Chondrocyte (in vitro differentiated cells): Measurements from ENCODE around the gene PLA2G3. TPM values are rescaled to one million over a fixed set of nuclear protein-coding genes. Genes with fewer than 3 reads are reported as not detected.

Experiments used
- DNase-seq: peaks from one replicate; pipeline ENCODE4 v3.0.0; 2021; ENCODE audit warnings: mixed read lengths, low spot score
- H3K27ac Mint-ChIP-seq: one replicate; pipeline ENCODE4 v1.8.0; 2021; ENCODE audit warnings: mild to moderate bottlenecking, moderate library complexity, mixed read lengths; ENCODE audit not compliant: unreplicated experiment
- H3K27me3 Mint-ChIP-seq: 2 replicates; pipeline ENCODE4 v1.8.0; 2021; ENCODE audit warnings: low read depth, mixed read lengths
- H3K36me3 Mint-ChIP-seq: 2 replicates; pipeline ENCODE4 v1.8.0; 2021; ENCODE audit warnings: low read depth, mixed read lengths
- H3K4me1 Mint-ChIP-seq: 2 replicates; pipeline ENCODE4 v1.8.0; 2021; ENCODE audit warnings: low read depth, mild to moderate bottlenecking, mixed read lengths
- H3K4me3 Mint-ChIP-seq: one replicate; pipeline ENCODE4 v1.8.0; 2021; ENCODE audit warnings: mild to moderate bottlenecking, moderate library complexity, mixed read lengths; ENCODE audit not compliant: unreplicated experiment
- H3K9me3 Mint-ChIP-seq: 2 replicates; pipeline ENCODE4 v1.8.0; 2021; ENCODE audit warnings: low read depth, mixed read lengths
- total RNA-seq: library from RNA; stranded (reverse); gene quantifications from 3 replicates; pipeline ENCODE4 v1.2.1, GENCODE V29; 2021
- TF ChIP-seq, protein P1 (sequence below): fragments of 200-600 bp; sonication (generic); IDR thresholded peaks from 2 replicates; pipeline ENCODE4 v1.5.0; 2021; ENCODE audit warnings: antibody characterized with exemption, mild to moderate bottlenecking, moderate library complexity

The PLA2G3 gene
- total RNA-seq, 1 donor from 2014 or later: 0.07 TPM

DNA sequence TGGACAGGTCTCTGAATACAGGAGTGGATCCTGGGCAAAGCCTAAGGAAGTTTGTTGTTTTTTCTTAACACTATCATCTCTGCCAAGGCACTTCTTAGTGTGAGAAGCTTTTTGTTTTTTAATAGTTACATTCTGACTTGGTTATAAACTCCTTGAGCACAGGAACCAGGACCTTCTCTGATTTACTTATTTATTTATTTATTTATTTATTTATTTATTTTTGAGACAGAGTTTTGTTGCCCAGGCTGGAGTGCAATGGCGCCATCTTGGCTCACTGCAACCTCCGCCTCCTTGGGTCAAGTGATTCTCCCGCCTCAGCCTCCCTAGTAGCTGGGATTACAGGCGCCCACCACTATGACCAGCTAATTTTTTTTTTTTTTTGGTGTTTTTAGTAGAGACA, 30.7 kb upstream of the PLA2G3 start:
- DNase-seq: no peak

DNA sequence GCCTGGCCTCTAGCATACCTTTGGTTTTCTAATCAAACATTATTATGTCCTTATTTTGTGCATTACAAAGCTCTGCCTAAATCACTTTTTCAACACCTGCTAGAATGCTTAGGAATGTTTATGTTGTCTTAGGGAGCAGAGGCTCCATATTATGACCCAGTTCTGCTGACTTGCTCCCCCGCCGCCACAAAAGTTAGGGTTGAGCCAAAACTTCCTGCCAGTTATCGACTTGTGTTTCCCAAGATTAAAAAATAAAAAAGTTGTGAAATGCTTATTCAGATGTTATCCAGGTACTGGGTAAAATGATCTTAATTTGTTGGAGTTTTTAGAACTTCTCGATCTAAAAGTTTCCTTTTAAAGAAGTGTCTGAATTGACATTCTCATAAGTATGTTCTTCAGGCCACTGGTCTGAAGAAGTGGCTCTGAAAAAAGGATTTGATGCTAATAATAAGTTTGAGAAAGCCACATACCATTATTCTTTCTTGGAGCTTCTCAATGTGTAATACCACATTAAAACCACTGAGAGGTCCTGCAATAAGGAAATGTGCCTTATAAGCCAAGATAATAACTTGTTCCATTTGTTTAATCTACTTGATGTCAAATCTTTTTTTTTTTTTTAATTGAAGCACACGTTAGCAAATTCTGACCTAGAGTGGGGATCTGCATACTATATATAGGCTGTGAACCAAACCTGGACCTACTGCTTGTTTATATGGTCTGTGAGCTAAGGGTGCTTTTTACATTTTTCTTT, 21.9 kb upstream of the PLA2G3 start:
- Mint-ChIP-seq H3K36me3 (peaks cover 8% of the 10 kb centered on the region), H3K4me1 (peaks cover 33% of the 10 kb centered on the region), H3K27me3 (no peaks in the 10 kb centered on the region), H3K4me3 (peak overlapping the region; percentile 30), H3K27ac (peak overlapping the region; percentile 61), H3K9me3 (no peaks in the 10 kb centered on the region)
- TF ChIP-seq, protein P1, sequence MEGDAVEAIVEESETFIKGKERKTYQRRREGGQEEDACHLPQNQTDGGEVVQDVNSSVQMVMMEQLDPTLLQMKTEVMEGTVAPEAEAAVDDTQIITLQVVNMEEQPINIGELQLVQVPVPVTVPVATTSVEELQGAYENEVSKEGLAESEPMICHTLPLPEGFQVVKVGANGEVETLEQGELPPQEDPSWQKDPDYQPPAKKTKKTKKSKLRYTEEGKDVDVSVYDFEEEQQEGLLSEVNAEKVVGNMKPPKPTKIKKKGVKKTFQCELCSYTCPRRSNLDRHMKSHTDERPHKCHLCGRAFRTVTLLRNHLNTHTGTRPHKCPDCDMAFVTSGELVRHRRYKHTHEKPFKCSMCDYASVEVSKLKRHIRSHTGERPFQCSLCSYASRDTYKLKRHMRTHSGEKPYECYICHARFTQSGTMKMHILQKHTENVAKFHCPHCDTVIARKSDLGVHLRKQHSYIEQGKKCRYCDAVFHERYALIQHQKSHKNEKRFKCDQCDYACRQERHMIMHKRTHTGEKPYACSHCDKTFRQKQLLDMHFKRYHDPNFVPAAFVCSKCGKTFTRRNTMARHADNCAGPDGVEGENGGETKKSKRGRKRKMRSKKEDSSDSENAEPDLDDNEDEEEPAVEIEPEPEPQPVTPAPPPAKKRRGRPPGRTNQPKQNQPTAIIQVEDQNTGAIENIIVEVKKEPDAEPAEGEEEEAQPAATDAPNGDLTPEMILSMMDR: peak; percentile 60
- no peak for DNase-seq

More for the DNA sequence above, 30.7 kb upstream of the PLA2G3 start:
- no peak overlapping the region for H3K4me3 Mint-ChIP-seq
- no peaks in the 10 kb centered on the region for H3K9me3 Mint-ChIP-seq
- no peaks in the 10 kb centered on the region for H3K27me3 Mint-ChIP-seq
- peaks cover 2% of the 10 kb centered on the region for H3K36me3 Mint-ChIP-seq
- TF ChIP-seq, protein P1: no peak
- H3K4me1 Mint-ChIP-seq: peaks cover 38% of the 10 kb centered on the region
- H3K27ac Mint-ChIP-seq: no peak overlapping the region

DNA sequence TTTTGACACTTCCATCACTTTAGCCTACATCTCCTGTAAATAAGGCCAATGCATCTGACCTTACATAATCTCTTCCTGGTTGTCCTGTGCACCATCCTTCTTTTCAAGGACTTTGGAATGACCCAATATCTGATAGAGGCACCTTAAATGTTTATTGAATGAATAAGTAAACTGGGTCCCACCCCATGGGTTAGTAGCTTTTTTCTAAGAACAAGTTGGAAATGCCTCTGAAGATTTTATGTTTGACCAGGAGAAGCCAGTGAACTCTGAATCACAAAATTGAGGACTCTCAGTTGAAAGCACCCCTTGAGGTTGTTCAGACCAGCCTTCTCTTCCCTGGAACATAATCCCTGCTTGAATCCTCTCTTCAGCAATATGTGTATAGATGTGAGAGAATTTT, 21.1 kb upstream of the PLA2G3 start:
- peaks cover 6% of the 10 kb centered on the region for H3K36me3 Mint-ChIP-seq

DNA sequence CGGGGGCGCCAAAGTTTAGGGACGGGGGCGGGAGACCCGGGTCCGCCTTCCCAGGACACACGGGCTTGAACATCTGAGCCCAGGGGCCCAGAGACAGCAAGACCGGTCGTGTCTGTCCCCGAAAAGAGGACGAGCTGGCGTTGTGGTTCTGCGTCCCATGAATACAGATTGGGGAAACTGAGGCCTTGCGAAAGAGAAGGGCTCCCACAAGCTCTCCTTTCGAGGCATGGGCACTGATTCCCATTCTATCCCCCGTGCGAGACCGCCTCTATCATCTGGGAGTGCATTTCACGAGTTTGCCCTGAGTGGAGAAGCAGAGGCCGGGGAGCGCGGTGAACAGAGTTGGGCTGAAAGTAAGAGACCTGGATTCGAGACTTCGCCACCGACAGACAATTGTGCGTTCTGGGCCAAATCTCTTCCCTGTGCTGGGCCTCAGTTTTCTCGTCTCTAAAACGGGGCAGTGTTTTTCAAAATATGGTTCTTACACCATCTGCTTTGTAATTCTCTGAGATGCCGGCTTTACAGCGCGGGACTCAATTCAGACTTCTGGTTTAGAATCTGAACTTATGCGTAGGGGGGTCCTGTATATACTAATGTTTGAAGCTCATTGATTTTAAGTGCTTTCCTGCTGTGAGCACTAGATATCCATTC, 20.1 kb upstream of the PLA2G3 start:
- H3K4me3 Mint-ChIP-seq: peak overlapping the region; percentile 91
- H3K27ac Mint-ChIP-seq: peak overlapping the region; percentile 100
- DNase-seq: no peak
- TF ChIP-seq, protein P1: no peak
- peaks cover 38% of the 10 kb centered on the region for H3K4me1 Mint-ChIP-seq
- H3K36me3 Mint-ChIP-seq: peaks cover 5% of the 10 kb centered on the region
- H3K9me3 Mint-ChIP-seq: no peaks in the 10 kb centered on the region
- H3K27me3 Mint-ChIP-seq: no peaks in the 10 kb centered on the region

More for the DNA sequence above, 21.1 kb upstream of the PLA2G3 start:
- peak overlapping the region; percentile 91 for H3K4me3 Mint-ChIP-seq
- TF ChIP-seq, protein P1: no peak
- peak overlapping the region; percentile 100 for H3K27ac Mint-ChIP-seq
- H3K4me1 Mint-ChIP-seq: peaks cover 33% of the 10 kb centered on the region
- DNase-seq: no peak
- no peaks in the 10 kb centered on the region for H3K27me3 Mint-ChIP-seq
- H3K9me3 Mint-ChIP-seq: no peaks in the 10 kb centered on the region

DNA sequence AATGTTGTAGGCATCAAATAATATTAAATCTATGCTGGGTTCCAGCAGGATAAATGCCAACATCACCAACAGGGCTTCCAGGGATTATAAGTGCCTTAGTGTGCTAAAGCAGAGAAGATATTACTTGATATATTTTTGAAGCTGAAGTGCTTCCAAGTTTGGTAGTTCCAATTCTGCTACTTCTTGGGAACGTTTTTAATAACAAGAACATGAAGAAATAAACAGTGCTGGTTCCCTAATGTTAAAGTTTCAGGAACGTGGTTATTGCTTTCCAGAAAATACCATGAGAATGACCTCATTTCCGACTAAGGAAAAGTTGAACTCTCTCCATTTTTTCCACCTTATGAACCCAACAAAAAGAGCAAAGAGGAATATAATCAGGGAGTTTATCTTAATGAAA, 15.1 kb upstream of the PLA2G3 start:
- TF ChIP-seq, protein P1: no peak
- no peaks in the 10 kb centered on the region for H3K27me3 Mint-ChIP-seq
- no peaks in the 10 kb centered on the region for H3K9me3 Mint-ChIP-seq
- peak overlapping the region; percentile 3 for H3K27ac Mint-ChIP-seq
- no peak overlapping the region for H3K4me3 Mint-ChIP-seq
- DNase-seq: no peak
- peaks cover 16% of the 10 kb centered on the region for H3K4me1 Mint-ChIP-seq
- H3K36me3 Mint-ChIP-seq: no peaks in the 10 kb centered on the region
